HepG2 (cell line): ENCODE measurements around the gene OGA. TPM values are rescaled to one million over a fixed set of nuclear protein-coding genes. Genes with fewer than 3 reads are reported as not detected.

ENCODE experiments used
- ATAC-seq: fragments of 200-7000 bp; cut with Tn5 transposase; 3 replicates; pipeline ENCODE4 v1.9.1; 2020; ENCODE audit warnings: mild to moderate bottlenecking, moderate library complexity
- BruUV-seq: library from RNA; stranded (reverse); fragments of 400-500 nt; replicated peaks from 2 replicates; lab custom pipeline; 2021; lab: Mats Ljungman, UMichigan
- CTCF ChIA-PET: fragments of 300-600 bp; formaldehyde crosslinking; extraction: SDS; loops from one replicate; lab custom pipeline; 2021; ENCODE audit warnings: low total read pairs, inconsistent platforms, low intra/inter-chr PET ratio; lab: Yijun Ruan, JAX
- POLR2A ChIA-PET: fragments of 350-600 bp; sonication (Branson Sonifier 250); formaldehyde crosslinking; loops from one replicate; lab custom pipeline; 2020; ENCODE audit warnings: antibody characterized with exemption, inconsistent platforms; lab: Yijun Ruan, JAX
- DNase-seq: peaks from one replicate; pipeline ENCODE4 v3.0.0-alpha.2; 2015; ENCODE audit warnings: low spot score
- FAIRE-seq: peaks from 3 replicates; lab custom pipeline; 2011; peaks lifted over from hg19 to GRCh38; lab: Jason Lieb, UNC
- H2AFZ ChIP-seq: one replicate; pipeline ENCODE4 v1.6.1; 2011; ENCODE audit warnings: low read length, inconsistent platforms
- H3K27ac ChIP-seq: fragments of 300-600 bp; 3 replicates; pipeline ENCODE4 v1.8.0; 2011; ENCODE audit warnings: mixed run types, mild to moderate bottlenecking, mixed read lengths, low read length, inconsistent platforms; ENCODE audit not compliant: insufficient read depth; ENCODE audit errors: extremely low read length
- H3K27me3 ChIP-seq, 2 experiments: fragments of 200-600 bp in 1 of 2; 2 replicates in 1 of 2; 3 replicates in 1 of 2; pipeline versions ENCODE4 v1.6.0 to v1.8.0; 2011; ENCODE audit warnings: low read length in 2 of 2, mild to moderate bottlenecking in 2 of 2, moderate library complexity in 2 of 2, inconsistent platforms in 1 of 2; ENCODE audit not compliant: insufficient read depth in 2 of 2, control insufficient read depth in 1 of 2
- H3K36me3 ChIP-seq, 2 experiments: fragments of 200-600 bp in 1 of 2; replicated peaks in 1 of 2; 2 replicates in 1 of 2; 3 replicates in 1 of 2; pipeline versions ENCODE4 v1.5.1 to v1.8.0; 2011; ENCODE audit warnings: low read length in 2 of 2, inconsistent platforms in 1 of 2; ENCODE audit not compliant: insufficient read depth in 2 of 2, control insufficient read depth in 1 of 2
- H3K4me1 ChIP-seq: 2 replicates; pipeline ENCODE4 v1.5.1; 2012; ENCODE audit warnings: low read length, inconsistent platforms; ENCODE audit not compliant: insufficient read depth
- H3K4me2 ChIP-seq: 2 replicates; pipeline ENCODE4 v1.6.0; 2011; ENCODE audit warnings: low read depth, low read length, inconsistent platforms
- H3K4me3 ChIP-seq, 3 experiments: fragments of 200-600 bp in 1 of 3; sonication (generic), shearing (Covaris generic) in 1 of 3; replicated peaks in 1 of 3; 2 replicates each; pipeline ENCODE4 v1.5.1; 2011 to 2016; ENCODE audit warnings: low read length in 3 of 3, inconsistent platforms in 2 of 3, low read depth in 2 of 3, mild to moderate bottlenecking in 2 of 3, control low read depth in 1 of 3, mixed read lengths in 1 of 3; ENCODE audit not compliant: insufficient read depth in 1 of 3
- H3K79me2 ChIP-seq: one replicate; pipeline ENCODE4 v1.6.1; 2011; ENCODE audit warnings: low read length, inconsistent platforms; ENCODE audit not compliant: insufficient read depth
- H3K9ac ChIP-seq: 2 replicates; pipeline ENCODE4 v1.6.0; 2011; ENCODE audit warnings: mild to moderate bottlenecking, low read depth, low read length, inconsistent platforms; ENCODE audit not compliant: insufficient read depth
- H3K9me3 ChIP-seq: 2 replicates; pipeline ENCODE4 v1.5.1; 2012; ENCODE audit warnings: mild to moderate bottlenecking, low read length
- H4K20me1 ChIP-seq: 2 replicates; pipeline ENCODE4 v1.6.0; 2011; ENCODE audit warnings: inconsistent platforms, mild to moderate bottlenecking, low read length, moderate library complexity; ENCODE audit not compliant: insufficient read depth
- ASH2L ChIP-seq: fragments of 300-600, 200-600 bp; sonication (generic); IDR thresholded peaks from 2 replicates; pipeline ENCODE4 v1.7.0; 2017; ENCODE audit warnings: low read depth, mild to moderate bottlenecking, moderate library complexity, mixed read lengths, low read length; ENCODE audit not compliant: insufficient read length
- IRF2 ChIP-seq: IDR thresholded peaks from 2 replicates; pipeline ENCODE4 v1.6.1; 2018; ENCODE audit warnings: missing genetic modification reagents, missing compliant biosample characterization
- PHF21A ChIP-seq: sonication (generic); formaldehyde crosslinking; IDR thresholded peaks from 2 replicates; pipeline ENCODE4 v1.5.0; 2020; ENCODE audit warnings: mild to moderate bottlenecking, missing genetic modification reagents
- SETDB1 ChIP-seq: sonication (generic); formaldehyde crosslinking; IDR thresholded peaks from 2 replicates; pipeline ENCODE4 v1.5.1; 2020; ENCODE audit warnings: missing genetic modification reagents, mild to moderate bottlenecking, borderline replicate concordance
- SOX13 ChIP-seq, 3 experiments: fragments of 450-650 bp in 1 of 3; sonication (generic) in 1 of 3; formaldehyde crosslinking in 1 of 3; IDR thresholded peaks in 2 of 3; conservative IDR thresholded peaks in 1 of 3; 2 replicates each; pipeline versions ENCODE4 v1.5.0 to v1.6.1; 2016 to 2020; ENCODE audit warnings: antibody characterized with exemption in 1 of 3, mild to moderate bottlenecking in 1 of 3, missing compliant biosample characterization in 1 of 3, missing genetic modification reagents in 1 of 3, moderate library complexity in 1 of 3
- SP140L ChIP-seq: sonication (generic); formaldehyde crosslinking; IDR thresholded peaks from 2 replicates; pipeline ENCODE4 v1.4.0; 2020; ENCODE audit warnings: missing genetic modification reagents, borderline replicate concordance
- SRSF1 ChIP-seq: fragments of 200-400 bp; formaldehyde crosslinking; optimal IDR thresholded peaks from 2 replicates; pipeline ENCODE3; 2017; ENCODE audit warnings: mild to moderate bottlenecking, low read depth, low read length, moderate library complexity
- ZBTB42 ChIP-seq: sonication (generic); formaldehyde crosslinking; IDR thresholded peaks from 2 replicates; pipeline ENCODE4 v1.5.0; 2020; ENCODE audit warnings: mild to moderate bottlenecking, missing genetic modification reagents
- ZNF234 ChIP-seq: sonication (generic); formaldehyde crosslinking; conservative IDR thresholded peaks from 2 replicates; pipeline ENCODE4 v1.5.1; 2020; ENCODE audit warnings: mild to moderate bottlenecking, missing genetic modification reagents
- ZNF552 ChIP-seq: sonication (generic); formaldehyde crosslinking; IDR thresholded peaks from 2 replicates; pipeline ENCODE4 v1.9.0; 2022; ENCODE audit warnings: missing genetic modification reagents, mild to moderate bottlenecking, borderline replicate concordance
- ZNF724P ChIP-seq: sonication (generic); formaldehyde crosslinking; IDR thresholded peaks from 2 replicates; pipeline ENCODE4 v1.8.0; 2022; ENCODE audit warnings: missing genetic modification reagents, borderline replicate concordance
- ZNF772 ChIP-seq: sonication (generic); formaldehyde crosslinking; IDR thresholded peaks from 2 replicates; pipeline ENCODE4 v1.5.0; 2020; ENCODE audit warnings: mild to moderate bottlenecking, missing genetic modification reagents
- WGBS: methylation state at CpG from one replicate; pipeline ENCODE4 v1.1.6; 2017; ENCODE audit warnings: low lambda C conversion rate; 5-methylcytosine and 5-hydroxymethylcytosine counted together
- in situ Hi-C: cut with HindIII; loops from 2 replicates; pipeline ENCODE4 v1.10.0; 2017; ENCODE audit warnings: low pct_unique_long_range_greater_than_20kb; ENCODE audit not compliant: extremely low pct_ligation_motif_present
- intact Hi-C: fragments of 100-400 bp; cut with micrococcal nuclease; formaldehyde crosslinking; loops from one replicate; pipeline ENCODE4 v1.10.0; 2022; ENCODE audit not compliant: unreplicated experiment
- polyA plus RNA-seq, 8 experiments: library from polyadenylated mRNA; depleted of rRNA in 3 of 8; stranded (reverse) in 7 of 8; unstranded in 1 of 8; fragments of >200 nt; fragmentation: Illumina TruSeq in 4 of 8; extraction: Trizol in 4 of 8; gene quantifications; 2 replicates each; pipeline versions ENCODE4 v1.2.1 to v1.2.3, GENCODE V29; 2011 to 2016; ENCODE audit warnings: low read depth in 4 of 8, missing spikeins in 1 of 8, mixed read lengths in 1 of 8; ENCODE audit not compliant: insufficient read depth in 1 of 8
- total RNA-seq, 5 experiments: library from RNA; depleted of rRNA; stranded (reverse); fragments of >200 nt; fragmentation: Illumina TruSeq; extraction: Trizol; gene quantifications; 2 replicates each; pipeline ENCODE4 v1.2.3, GENCODE V29; 2016; ENCODE audit warnings: low read depth in 1 of 5
- TF ChIP-seq, protein P1 (sequence below): IDR thresholded peaks from 2 replicates; pipeline ENCODE4 v1.6.1; 2012; ENCODE audit warnings: low read length, improper control_type of control experiment
- TF ChIP-seq, protein P2 (sequence below): sonication (generic); formaldehyde crosslinking; IDR thresholded peaks from 2 replicates; pipeline ENCODE4 v1.8.0; 2022; ENCODE audit warnings: missing genetic modification reagents, mild to moderate bottlenecking, inconsistent platforms, borderline replicate concordance
- TF ChIP-seq, protein P3 (sequence below): sonication (generic); formaldehyde crosslinking; IDR thresholded peaks from 2 replicates; pipeline ENCODE4 v1.4.0; 2020; ENCODE audit warnings: missing genetic modification reagents

The OGA gene
- total and polyA plus RNA-seq, 2 of the 13 experiments (the other 11 are each of a cell fraction or from before 2014, with no cell fraction given) = 33.2 to 39.8 TPM

DNA sequence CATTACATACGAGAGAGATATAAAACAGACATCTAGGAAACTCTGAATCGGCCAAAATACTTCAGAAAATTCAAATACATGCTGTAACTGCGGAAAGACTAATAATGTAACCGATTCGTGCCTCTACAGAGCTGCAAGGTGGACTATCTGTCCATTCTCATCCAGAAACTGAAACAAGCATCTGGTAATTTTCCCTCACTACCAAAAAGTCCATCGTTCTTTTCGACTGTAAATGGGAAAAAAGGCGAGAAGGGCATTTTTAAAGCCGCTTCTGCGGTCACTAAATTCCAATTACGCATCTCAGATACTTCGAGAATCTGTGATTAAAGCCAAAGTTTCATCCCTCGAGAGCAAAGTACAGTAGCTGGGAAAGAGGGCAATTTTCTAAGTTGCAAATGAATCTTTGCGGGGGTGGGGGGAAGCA is 1.3 kb downstream of the OGA start (continued):
- no peak for TF ChIP-seq SRSF1
- TF ChIP-seq ZNF234 (CRISPR knock-in tag) = no peak
- TF ChIP-seq, protein P1, sequence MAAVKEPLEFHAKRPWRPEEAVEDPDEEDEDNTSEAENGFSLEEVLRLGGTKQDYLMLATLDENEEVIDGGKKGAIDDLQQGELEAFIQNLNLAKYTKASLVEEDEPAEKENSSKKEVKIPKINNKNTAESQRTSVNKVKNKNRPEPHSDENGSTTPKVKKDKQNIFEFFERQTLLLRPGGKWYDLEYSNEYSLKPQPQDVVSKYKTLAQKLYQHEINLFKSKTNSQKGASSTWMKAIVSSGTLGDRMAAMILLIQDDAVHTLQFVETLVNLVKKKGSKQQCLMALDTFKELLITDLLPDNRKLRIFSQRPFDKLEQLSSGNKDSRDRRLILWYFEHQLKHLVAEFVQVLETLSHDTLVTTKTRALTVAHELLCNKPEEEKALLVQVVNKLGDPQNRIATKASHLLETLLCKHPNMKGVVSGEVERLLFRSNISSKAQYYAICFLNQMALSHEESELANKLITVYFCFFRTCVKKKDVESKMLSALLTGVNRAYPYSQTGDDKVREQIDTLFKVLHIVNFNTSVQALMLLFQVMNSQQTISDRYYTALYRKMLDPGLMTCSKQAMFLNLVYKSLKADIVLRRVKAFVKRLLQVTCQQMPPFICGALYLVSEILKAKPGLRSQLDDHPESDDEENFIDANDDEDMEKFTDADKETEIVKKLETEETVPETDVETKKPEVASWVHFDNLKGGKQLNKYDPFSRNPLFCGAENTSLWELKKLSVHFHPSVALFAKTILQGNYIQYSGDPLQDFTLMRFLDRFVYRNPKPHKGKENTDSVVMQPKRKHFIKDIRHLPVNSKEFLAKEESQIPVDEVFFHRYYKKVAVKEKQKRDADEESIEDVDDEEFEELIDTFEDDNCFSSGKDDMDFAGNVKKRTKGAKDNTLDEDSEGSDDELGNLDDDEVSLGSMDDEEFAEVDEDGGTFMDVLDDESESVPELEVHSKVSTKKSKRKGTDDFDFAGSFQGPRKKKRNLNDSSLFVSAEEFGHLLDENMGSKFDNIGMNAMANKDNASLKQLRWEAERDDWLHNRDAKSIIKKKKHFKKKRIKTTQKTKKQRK = no peak
- TF ChIP-seq, all 625 proteins: peak for 0

DNA sequence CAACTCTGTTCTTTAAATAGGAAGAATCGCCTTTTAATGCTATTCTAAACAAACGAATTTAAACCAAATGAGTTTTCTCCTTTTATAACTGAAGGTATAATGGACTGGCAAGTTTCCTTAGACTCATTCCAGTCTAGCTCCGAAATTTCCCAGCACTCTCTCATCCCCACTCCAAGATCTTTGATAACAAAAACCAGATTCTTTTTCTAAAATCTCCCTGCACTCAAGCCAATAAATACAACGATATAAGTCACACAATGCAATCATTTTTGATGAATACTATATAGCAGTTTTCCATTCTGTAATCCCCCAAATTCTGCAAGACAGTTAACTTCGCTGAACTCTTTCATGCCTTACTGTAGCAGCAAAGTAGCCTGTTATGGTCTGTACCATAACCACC is 1.9 kb downstream of the OGA start:
- Histone ChIP-seq H3K9ac (peak overlapping the region; percentile 87), H2AFZ (no peak overlapping the region), H3K4me2 (peak overlapping the region; percentile 94), H3K9me3 (no peaks in the 10 kb centered on the region), H3K4me3 (peak overlapping the region; percentile 81 to 95 (median 89)), H3K27ac (peak overlapping the region; percentile 16), H3K36me3 (peaks cover 2 to 15% of the 10 kb centered on the region in 2 experiments; a peak in 4 of 5 replicates), H3K27me3 (no peaks in the 10 kb centered on the region; a peak in 1 of 5 replicates), H4K20me1 (peaks cover 46% of the 10 kb centered on the region), H3K4me1 (peaks cover 36% of the 10 kb centered on the region), H3K79me2 (peaks cover 74% of the 10 kb centered on the region)
- ChIA-PET POLR2A (interaction anchor here (0.7 kb wide), 1 partner anchor 9 kb away, joined by 3 read pairs; no protein-coding TSS in a partner anchor), CTCF (no interaction called here)
- ATAC-seq (no peak), DNase-seq (no peak), FAIRE-seq (no peak)
- TF ChIP-seq ZNF552 (CRISPR knock-in tag) (no peak), ASH2L (no peak), ZNF724P (CRISPR knock-in tag) (no peak), ZNF772 (CRISPR knock-in tag) (no peak), SP140L (CRISPR knock-in tag) (no peak), PHF21A (CRISPR knock-in tag) (no peak), ZBTB42 (CRISPR knock-in tag) (no peak), SOX13 (IDR thresholded peaks at IDR 0.05) (no peak), SOX13 (CRISPR knock-in tag; conservative IDR thresholded peaks at IDR 0.05 in 1 of 2, IDR thresholded peaks at IDR 0.05 in 1 of 2) (no peak), IRF2 (CRISPR knock-in tag) (no peak), SETDB1 (no peak)
- TF ChIP-seq, protein P2, sequence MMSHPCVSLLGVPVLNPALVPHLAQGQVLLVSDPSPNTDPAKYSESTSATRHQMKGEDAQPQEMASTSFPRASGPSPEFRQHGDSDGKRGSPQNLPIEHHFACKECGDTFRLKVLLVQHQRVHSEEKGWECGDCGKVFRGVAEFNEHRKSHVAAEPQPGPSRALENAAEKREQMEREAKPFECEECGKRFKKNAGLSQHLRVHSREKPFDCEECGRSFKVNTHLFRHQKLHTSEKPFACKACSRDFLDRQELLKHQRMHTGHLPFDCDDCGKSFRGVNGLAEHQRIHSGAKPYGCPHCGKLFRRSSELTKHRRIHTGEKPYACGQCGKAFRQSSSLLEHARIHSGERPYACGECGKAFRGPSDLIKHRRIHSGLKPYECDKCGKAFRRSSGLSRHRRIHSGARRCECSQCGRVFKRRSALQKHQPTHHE (CRISPR knock-in tag) = no peak
- TF ChIP-seq, protein P3, sequence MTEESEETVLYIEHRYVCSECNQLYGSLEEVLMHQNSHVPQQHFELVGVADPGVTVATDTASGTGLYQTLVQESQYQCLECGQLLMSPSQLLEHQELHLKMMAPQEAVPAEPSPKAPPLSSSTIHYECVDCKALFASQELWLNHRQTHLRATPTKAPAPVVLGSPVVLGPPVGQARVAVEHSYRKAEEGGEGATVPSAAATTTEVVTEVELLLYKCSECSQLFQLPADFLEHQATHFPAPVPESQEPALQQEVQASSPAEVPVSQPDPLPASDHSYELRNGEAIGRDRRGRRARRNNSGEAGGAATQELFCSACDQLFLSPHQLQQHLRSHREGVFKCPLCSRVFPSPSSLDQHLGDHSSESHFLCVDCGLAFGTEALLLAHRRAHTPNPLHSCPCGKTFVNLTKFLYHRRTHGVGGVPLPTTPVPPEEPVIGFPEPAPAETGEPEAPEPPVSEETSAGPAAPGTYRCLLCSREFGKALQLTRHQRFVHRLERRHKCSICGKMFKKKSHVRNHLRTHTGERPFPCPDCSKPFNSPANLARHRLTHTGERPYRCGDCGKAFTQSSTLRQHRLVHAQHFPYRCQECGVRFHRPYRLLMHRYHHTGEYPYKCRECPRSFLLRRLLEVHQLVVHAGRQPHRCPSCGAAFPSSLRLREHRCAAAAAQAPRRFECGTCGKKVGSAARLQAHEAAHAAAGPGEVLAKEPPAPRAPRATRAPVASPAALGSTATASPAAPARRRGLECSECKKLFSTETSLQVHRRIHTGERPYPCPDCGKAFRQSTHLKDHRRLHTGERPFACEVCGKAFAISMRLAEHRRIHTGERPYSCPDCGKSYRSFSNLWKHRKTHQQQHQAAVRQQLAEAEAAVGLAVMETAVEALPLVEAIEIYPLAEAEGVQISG (CRISPR knock-in tag) = no peak
- WGBS = 4% methylated on average over 5 of the region's 5 CpGs
- intact Hi-C loops = loop anchor here (10.0 kb wide), 1 partner anchor 688 kb away; the partner anchor contains the start of genes ACTR1A and SUFU
- in situ Hi-C loops = no loop called here
- no TSS peak for BruUV-seq
